Right lobe of liver (tissue), 6 donors: Measurements from ENCODE around the gene NAGPA. TPM values are rescaled to one million over a fixed set of nuclear protein-coding genes. Genes with fewer than 3 reads are reported as not detected.
A peak's percentile ranks its signal among the peaks of the same experiment; 100 is the strongest.
"Not testable (repeated sequence)": the region's sequence is repeated elsewhere in the genome, so short reads cannot be mapped to it uniquely, and the experiment has no call there.

Source experiments
- ATAC-seq, 4 donors: fragments of 200-7000 bp; cut with Tn5 transposase; one replicate each; pipeline ENCODE4 v1.9.1; 2020; ENCODE audit warnings: mild to moderate bottlenecking in 4 of 4, moderate library complexity in 4 of 4
- DNase-seq, 3 donors: peaks; one replicate each; pipeline ENCODE4 v3.0.0-alpha.2; 2020
- H3K27ac ChIP-seq, 3 donors: fragments of 200-600 bp; one replicate each; pipeline ENCODE4 v1.8.0; 2022
- H3K27me3 ChIP-seq, 2 donors: fragments of 200-600 bp; one replicate each; pipeline ENCODE4 v1.8.0; 2022
- H3K36me3 ChIP-seq, 4 donors: fragments of 200-600 bp; sonication (generic) in 1 of 4; one replicate each; pipeline versions ENCODE4 v1.5.1 to v1.8.0; 2017 to 2022; ENCODE audit warnings: control low read depth in 1 of 4
- H3K4me1 ChIP-seq, 4 donors: fragments of 200-600 bp; sonication (generic) in 1 of 4; one replicate each; pipeline versions ENCODE4 v1.5.1 to v1.8.0; 2017 to 2022; ENCODE audit warnings: control low read depth in 1 of 4
- H3K4me3 ChIP-seq, 3 donors: fragments of 200-600 bp; one replicate each; pipeline ENCODE4 v1.8.0; 2022
- H3K9me3 ChIP-seq, 4 donors: fragments of 200-600 bp; sonication (generic) in 1 of 4; one replicate each; pipeline versions ENCODE4 v1.5.1 to v1.8.0; 2017 to 2022; ENCODE audit warnings: control low read depth in 1 of 4
- POLR2A ChIP-seq: fragments of 450-650 bp; IDR thresholded peaks from one replicate; pipeline ENCODE4 v1.6.1; 2017; ENCODE audit warnings: antibody characterized with exemption, mild to moderate bottlenecking
- WGBS: methylation state at CpG from one replicate; pipeline ENCODE4 v1.1.6; 2018; ENCODE audit warnings: low coverage, low lambda C conversion rate; ENCODE audit not compliant: insufficient coverage; ENCODE audit errors: missing lambda C conversion rate; 5-methylcytosine and 5-hydroxymethylcytosine counted together
- intact Hi-C, 2 donors: fragments of 100-400 bp; cut with DNase I; formaldehyde crosslinking; loops; one replicate each; pipeline versions ENCODE4 v1.11.2 to v1.14.1; 2022
- total RNA-seq, 6 experiments: library from RNA; depleted of rRNA in 2 of 6; stranded (reverse); fragments of >200 nt in 2 of 6; fragmentation: NEBNext Ultra II Directional in 3 of 6; extraction: Animal tissue kit (Norgen Biotek cat#: 25700) in 3 of 6; gene quantifications; one replicate each; pipeline versions ENCODE4 v1.1.0 to v1.2.4, GENCODE V29; 2016 to 2023
- TF ChIP-seq, protein P1 (sequence below), 4 donors: fragments of 200-600 bp in 3 of 4; fragments of 450-650 bp in 1 of 4; IDR thresholded peaks; one replicate each; pipeline versions ENCODE4 v1.5.1 to v1.8.0; 2016 to 2022; ENCODE audit warnings: antibody characterized with exemption in 4 of 4, mild to moderate bottlenecking in 2 of 4
- donor health status: DM: no; HTN: yes; CAD: no.
- donor health status: DM: no; HTN: no; CAD: no.
- donor health status: DM: no; HTN: no; CAD: no.
- donor health status: DM: no; HTN: yes; CAD: no.
- donor health status: DM: no; HTN: yes; CAD: no.

NAGPA gene
- total RNA-seq, 6 experiments from 2014 or later, result 6.6 to 22.1 (median 8.4) TPM

GRCh38 chr16:5045499-5046115, 11.9 kb upstream of the NAGPA start:
- Histone ChIP-seq H3K4me1 (no peaks in the 10 kb centered on the region), H3K4me3 (no peak overlapping the region), H3K9me3 (no peaks in the 10 kb centered on the region), H3K36me3 (no peaks in the 10 kb centered on the region), H3K27me3 (no peaks in the 10 kb centered on the region), H3K27ac (no peak overlapping the region)
- no peak for TF ChIP-seq POLR2A
- TF ChIP-seq, protein P1, sequence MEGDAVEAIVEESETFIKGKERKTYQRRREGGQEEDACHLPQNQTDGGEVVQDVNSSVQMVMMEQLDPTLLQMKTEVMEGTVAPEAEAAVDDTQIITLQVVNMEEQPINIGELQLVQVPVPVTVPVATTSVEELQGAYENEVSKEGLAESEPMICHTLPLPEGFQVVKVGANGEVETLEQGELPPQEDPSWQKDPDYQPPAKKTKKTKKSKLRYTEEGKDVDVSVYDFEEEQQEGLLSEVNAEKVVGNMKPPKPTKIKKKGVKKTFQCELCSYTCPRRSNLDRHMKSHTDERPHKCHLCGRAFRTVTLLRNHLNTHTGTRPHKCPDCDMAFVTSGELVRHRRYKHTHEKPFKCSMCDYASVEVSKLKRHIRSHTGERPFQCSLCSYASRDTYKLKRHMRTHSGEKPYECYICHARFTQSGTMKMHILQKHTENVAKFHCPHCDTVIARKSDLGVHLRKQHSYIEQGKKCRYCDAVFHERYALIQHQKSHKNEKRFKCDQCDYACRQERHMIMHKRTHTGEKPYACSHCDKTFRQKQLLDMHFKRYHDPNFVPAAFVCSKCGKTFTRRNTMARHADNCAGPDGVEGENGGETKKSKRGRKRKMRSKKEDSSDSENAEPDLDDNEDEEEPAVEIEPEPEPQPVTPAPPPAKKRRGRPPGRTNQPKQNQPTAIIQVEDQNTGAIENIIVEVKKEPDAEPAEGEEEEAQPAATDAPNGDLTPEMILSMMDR (IDR thresholded peaks at IDR 0.05), result no peak
- intact Hi-C loops, result no loop called here
- WGBS, result 100% methylated on average over 3 of the region's 10 CpGs
- ATAC-seq (peak in 1 of 4 donors; percentile 30), DNase-seq (peak in 1 of 3 donors; percentile 23)

GRCh38 chr16:5044581-5044980, 10.8 kb upstream of the NAGPA start:
- H3K4me3 ChIP-seq, H3K4me1 ChIP-seq, H3K27me3 ChIP-seq, intact Hi-C loops, H3K27ac ChIP-seq, H3K36me3 ChIP-seq, H3K9me3 ChIP-seq, ATAC-seq: not testable (repeated sequence)
- DNase-seq, result peak in 1 of 3 donors; percentile 11
- 83% methylated on average over 6 of the region's 11 CpGs for WGBS

DNA sequence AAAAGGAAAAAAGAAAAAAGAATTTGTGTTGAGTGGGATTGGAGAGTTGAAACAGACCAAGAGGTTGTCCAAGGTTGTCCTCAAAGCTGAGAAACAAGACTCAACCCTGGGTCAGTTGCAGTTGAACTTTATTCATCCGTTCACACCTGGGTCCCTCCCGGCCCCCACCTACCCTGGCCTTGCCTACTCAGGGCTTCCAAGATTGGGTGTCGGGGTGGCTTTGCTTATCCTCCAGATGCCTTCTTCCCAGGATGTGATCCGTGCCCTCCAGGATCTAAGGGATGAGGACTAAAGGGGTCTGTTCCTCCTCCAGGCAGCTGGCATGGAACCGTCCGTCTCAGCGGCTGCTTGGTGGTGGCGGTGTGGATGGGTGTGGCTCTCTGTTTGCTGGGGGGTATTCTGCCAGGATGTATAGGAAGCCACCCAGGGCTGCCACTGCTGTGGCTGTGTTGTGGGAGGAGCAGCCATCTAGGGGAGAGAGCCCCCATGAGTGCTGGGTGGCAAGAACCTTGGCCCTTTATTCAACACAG, 10.3 kb upstream of the NAGPA start:
- TF ChIP-seq, protein P1 (IDR thresholded peaks at IDR 0.05), result no peak
- no peak for TF ChIP-seq POLR2A
- DNase-seq (peak in 1 of 3 donors; percentile 13), ATAC-seq (no peak)
- intact Hi-C loops, result no loop called here
- Histone ChIP-seq H3K27me3 (no peaks in the 10 kb centered on the region), H3K27ac (no peak overlapping the region), H3K4me1 (no peaks in the 10 kb centered on the region), H3K9me3 (no peaks in the 10 kb centered on the region), H3K36me3 (no peaks in the 10 kb centered on the region), H3K4me3 (no peak overlapping the region)
- 92% methylated on average over 3 of the region's 8 CpGs for WGBS

- Histone ChIP-seq H3K4me3 (no peak overlapping the region), H3K36me3 (no peaks in the 10 kb centered on the region), H3K9me3 (no peaks in the 10 kb centered on the region), H3K27me3 (no peaks in the 10 kb centered on the region), H3K27ac (no peak overlapping the region), H3K4me1 (no peaks in the 10 kb centered on the region)
- TF ChIP-seq, protein P1 (IDR thresholded peaks at IDR 0.05), result no peak
- no peak for TF ChIP-seq POLR2A
- DNase-seq (no peak), ATAC-seq (no peak)
- intact Hi-C loops, result no loop called here
- WGBS, result 92% methylated on average over 7 of the region's 14 CpGs
These were observed 8.9 kb upstream of the NAGPA start for GRCh38 chr16:5042574-5043171.

- no peak overlapping the region for H3K27ac ChIP-seq
- H3K27me3 ChIP-seq, result no peaks in the 10 kb centered on the region
- 61% methylated on average over 9 of the region's 12 CpGs for WGBS
- intact Hi-C loops, result no loop called here
- H3K9me3 ChIP-seq, result no peaks in the 10 kb centered on the region
- no peak overlapping the region for H3K4me3 ChIP-seq
- H3K4me1 ChIP-seq, result no peaks in the 10 kb centered on the region
- DNase-seq (peak in 1 of 3 donors; percentile 15), ATAC-seq (no peak)
- no peaks in the 10 kb centered on the region for H3K36me3 ChIP-seq
- TF ChIP-seq, protein P1 (IDR thresholded peaks at IDR 0.05), result no peak
- no peak for TF ChIP-seq POLR2A
These were observed 7.9 kb upstream of the NAGPA start for GRCh38 chr16:5041600-5042133.
